H54 (cell line): ENCODE results near the gene ZDHHC14.

Source experiments
- DNase-seq: peaks from one replicate; pipeline ENCODE4 v3.0.0; 2011; ENCODE audit warnings: low spot score, mixed read lengths; ENCODE audit not compliant: insufficient read length
- FAIRE-seq: peaks from 3 replicates; lab custom pipeline; 2011; peaks lifted over from hg19 to GRCh38; lab: Jason Lieb, UNC
- POLR2A ChIP-seq: IDR thresholded peaks from 2 replicates; pipeline ENCODE4 v1.6.1; 2011; ENCODE audit warnings: low read depth, mild to moderate bottlenecking, low read length

The ZDHHC14 gene

DNA sequence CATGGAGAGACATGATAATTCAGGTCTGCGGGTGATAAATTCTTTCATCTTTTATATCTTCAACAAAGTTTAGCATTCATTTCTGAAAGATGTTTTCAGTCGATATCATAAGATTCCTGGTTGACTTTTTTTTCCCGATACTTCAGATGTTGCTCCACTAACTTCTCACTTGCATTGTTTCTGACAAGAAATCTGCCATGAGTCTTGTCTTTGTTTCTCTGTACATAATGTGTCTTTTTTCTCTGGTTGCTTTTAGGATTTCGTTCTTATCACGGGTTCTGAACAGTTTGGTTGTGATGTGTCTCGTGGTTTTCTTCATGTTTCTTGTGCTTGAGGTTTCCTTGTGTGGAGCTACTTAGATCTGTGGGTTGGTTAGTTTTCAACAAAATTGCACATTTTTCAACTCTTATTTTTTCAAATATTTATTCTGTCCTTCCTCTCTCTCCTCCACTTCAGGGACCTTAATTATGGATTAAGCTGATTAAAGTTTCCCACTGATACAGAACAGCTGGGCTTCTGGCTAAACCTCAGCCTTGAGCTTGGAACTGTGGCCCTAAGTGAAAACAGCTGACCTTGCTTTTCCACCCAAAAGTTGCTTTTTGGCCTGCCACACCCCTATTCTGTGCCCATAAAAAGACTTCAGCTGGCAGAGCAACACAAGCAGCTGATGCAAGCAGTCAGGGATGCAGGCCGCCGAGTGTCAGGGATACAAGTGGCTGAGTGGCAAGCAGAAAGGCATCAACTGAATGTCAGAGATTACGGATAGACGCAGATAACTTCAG is 344.2 kb downstream of the ZDHHC14 start:
- no peak for FAIRE-seq

DNA sequence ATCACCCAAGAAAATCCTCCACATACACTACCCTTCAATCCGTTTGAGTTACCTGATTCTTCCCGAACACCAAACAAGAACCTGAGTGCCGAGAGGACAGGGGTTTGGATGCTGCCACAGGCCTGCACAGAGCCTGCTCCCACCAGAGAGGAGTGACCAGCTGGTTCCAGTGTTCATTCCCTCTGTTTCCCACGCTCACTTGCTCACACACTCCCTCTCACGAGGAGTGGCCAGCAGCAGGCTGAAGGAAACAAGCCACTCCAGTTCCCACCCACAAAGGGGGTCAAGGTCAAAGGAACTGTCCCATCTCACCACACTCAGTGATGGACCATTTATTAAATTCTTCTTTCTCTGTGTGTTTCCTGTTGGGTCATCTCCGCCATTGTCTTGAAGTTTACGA is 344.8 kb downstream of the ZDHHC14 start:
- no peak for FAIRE-seq
- no peak for DNase-seq

More for the DNA sequence above, 344.2 kb downstream of the ZDHHC14 start:
- DNase-seq = no peak
- TF ChIP-seq POLR2A = no peak

DNA sequence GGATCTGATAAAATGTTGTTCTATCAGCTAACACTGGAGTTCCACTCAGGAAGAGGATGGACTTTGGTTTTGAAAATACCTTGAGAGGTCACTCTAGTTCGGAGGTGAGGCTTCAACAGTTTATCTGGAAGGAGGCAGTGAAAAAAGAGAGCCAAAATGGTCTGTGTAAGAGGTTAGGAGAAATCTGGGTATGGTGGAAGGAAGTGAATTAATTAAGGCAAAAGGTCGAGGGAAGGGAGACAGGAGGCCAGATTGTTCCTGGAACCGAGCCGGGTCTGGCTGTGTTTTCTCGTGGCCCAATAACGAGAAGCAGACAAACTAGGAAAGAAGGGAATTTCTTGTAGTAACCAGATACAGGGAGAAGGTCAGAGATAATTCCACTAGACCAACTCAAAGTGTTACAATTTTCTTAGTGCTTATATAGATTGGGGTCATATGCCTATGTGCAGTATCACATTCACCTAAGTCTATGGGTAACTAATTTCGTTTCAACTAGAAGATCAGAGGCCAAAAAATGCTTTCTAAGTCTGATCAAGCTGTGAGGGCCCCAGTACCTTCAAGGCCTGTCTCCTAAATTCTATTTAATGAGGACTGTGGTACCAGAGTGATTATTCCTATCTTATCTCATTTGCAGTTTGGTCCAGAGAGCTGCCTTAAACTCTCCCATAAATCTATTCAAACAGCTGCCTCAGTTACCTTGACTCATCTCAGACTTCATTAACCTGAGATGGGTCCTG is 346.1 kb downstream of the ZDHHC14 start:
- no peak for TF ChIP-seq POLR2A
- FAIRE-seq (no peak), DNase-seq (no peak)

More for the DNA sequence above, 344.8 kb downstream of the ZDHHC14 start:
- no peak for TF ChIP-seq POLR2A
